Left lung (tissue), 10 donors: ENCODE measurements around the gene GTF3C5. TPM values are rescaled to one million over a fixed set of nuclear protein-coding genes. Genes with fewer than 3 reads are reported as not detected.
A peak's percentile ranks its signal among the peaks of the same experiment; 100 is the strongest.

Experiments used
- ATAC-seq: fragments of 200-7000 bp; cut with Tn5 transposase; one replicate; pipeline ENCODE4 v1.9.1; 2020; ENCODE audit warnings: moderate library complexity
- DNase-seq, 4 donors: peaks; one replicate each; pipeline ENCODE4 v3.0.0-alpha.2; 2013 to 2020
- H3K27ac ChIP-seq, 2 donors: fragments of 200-600 bp; sonication (generic) in 1 of 2; one replicate each; pipeline versions ENCODE4 v1.5.0 to v1.8.0; 2020 to 2021
- H3K27me3 ChIP-seq, 2 donors: fragments of 200-600 bp; sonication (generic) in 1 of 2; one replicate each; pipeline versions ENCODE4 v1.5.0 to v1.8.0; 2020 to 2021
- H3K36me3 ChIP-seq, 2 donors: fragments of 200-600 bp; sonication (generic) in 1 of 2; one replicate each; pipeline versions ENCODE4 v1.5.0 to v1.8.0; 2020 to 2021
- H3K4me1 ChIP-seq, 2 donors: fragments of 200-600 bp; one replicate each; pipeline ENCODE4 v1.8.0; 2021
- H3K4me3 ChIP-seq, 2 donors: fragments of 200-600 bp; sonication (generic) in 1 of 2; one replicate each; pipeline versions ENCODE4 v1.5.0 to v1.8.0; 2020 to 2021; ENCODE audit warnings: mild to moderate bottlenecking in 1 of 2
- H3K9me3 ChIP-seq, 2 donors: fragments of 200-600 bp; sonication (generic) in 1 of 2; one replicate each; pipeline versions ENCODE4 v1.5.0 to v1.8.0; 2020 to 2021
- CTCF ChIP-seq, 2 donors: fragments of 200-600 bp; sonication (generic) in 1 of 2; IDR thresholded peaks; one replicate each; pipeline versions ENCODE4 v1.5.0 to v1.8.0; 2021; ENCODE audit warnings: antibody characterized with exemption in 2 of 2
- intact Hi-C, 2 donors: fragments of 100-400 bp; cut with DNase I; formaldehyde crosslinking; loops; one replicate each; pipeline versions ENCODE4 v1.11.2 to v1.14.2; 2022
- polyA plus RNA-seq, 6 donors: library from polyadenylated mRNA; unstranded; fragments of 120-200 nt; gene quantifications; one replicate each; pipeline ENCODE4 v1.2.1, GENCODE V29; 2013; ENCODE audit not compliant: insufficient read length in 6 of 6
- total RNA-seq, 2 donors: library from RNA; stranded (reverse); fragmentation: NEBNext Ultra II Directional; extraction: Animal tissue kit (Norgen Biotek cat#: 25700); gene quantifications; one replicate each; pipeline ENCODE4 v1.2.1, GENCODE V29; 2021
- donor health status: DM: no; HTN: yes; CAD: no.
- donor health status: DM: no; HTN: no; CAD: no.

Gene GTF3C5
- total and polyA plus RNA-seq, 8 donors = 37.3 to 69.5 (median 66.1) TPM

DNA sequence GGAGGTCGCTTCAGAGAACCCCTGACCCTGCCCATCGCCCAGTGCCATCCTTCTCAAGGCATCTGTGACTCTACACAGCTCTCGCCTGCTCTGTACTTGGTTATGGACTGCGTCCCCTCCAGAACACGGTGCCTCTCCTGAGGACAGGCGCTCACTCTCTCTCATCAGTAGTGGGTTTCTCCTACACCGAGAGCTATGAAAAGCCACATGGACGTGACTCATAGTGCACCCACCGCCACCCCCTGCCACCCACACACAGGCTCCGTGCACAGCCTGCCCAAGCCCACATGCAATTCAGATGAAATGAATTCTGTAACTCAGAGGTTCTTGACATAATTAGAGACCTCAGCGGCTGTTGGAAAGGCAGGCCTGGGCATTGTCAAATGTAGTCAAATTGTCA is 13.9 kb downstream of the GTF3C5 start:
- H3K4me3 ChIP-seq = no peak overlapping the region
- H3K27me3 ChIP-seq = no peaks in the 10 kb centered on the region
- ATAC-seq = no peak
- TF ChIP-seq CTCF (IDR thresholded peaks at IDR 0.05) = no peak
- intact Hi-C loops = loop anchor here in 1 of 2 donors (5.0 kb wide), 1 partner anchor 103 kb away; no protein-coding TSS in a partner anchor
- peaks cover 0 to 79% of the 10 kb centered on the region in 2 donors for H3K36me3 ChIP-seq
- DNase-seq = no peak
- H3K9me3 ChIP-seq = no peaks in the 10 kb centered on the region
- no peak overlapping the region for H3K27ac ChIP-seq
- H3K4me1 ChIP-seq = no peaks in the 10 kb centered on the region

DNA sequence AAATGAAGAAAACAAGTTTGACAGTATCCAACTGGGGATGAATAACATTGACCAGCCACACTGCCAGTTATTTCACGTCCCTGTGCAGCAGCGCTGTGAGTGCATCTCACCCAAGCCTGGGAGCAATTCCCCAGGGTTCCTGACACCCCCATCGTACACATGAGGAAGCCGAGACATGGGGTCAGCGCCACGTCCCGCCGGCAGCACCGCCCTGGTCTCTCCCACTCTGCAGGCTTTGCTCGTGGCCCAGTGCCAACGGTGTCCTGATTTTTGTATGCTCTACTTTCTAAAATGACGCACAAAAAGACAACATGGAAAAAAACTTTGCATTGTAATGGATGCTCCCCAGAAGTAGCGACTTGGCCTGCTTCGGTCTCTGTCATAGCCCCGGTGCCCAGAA is 14.3 kb downstream of the GTF3C5 start:
- no peak for ATAC-seq
- Histone ChIP-seq H3K27me3 (no peaks in the 10 kb centered on the region), H3K4me3 (no peak overlapping the region), H3K36me3 (peaks cover 0 to 84% of the 10 kb centered on the region in 2 donors), H3K27ac (no peak overlapping the region), H3K4me1 (no peaks in the 10 kb centered on the region), H3K9me3 (no peaks in the 10 kb centered on the region)
- TF ChIP-seq CTCF (IDR thresholded peaks at IDR 0.05) = no peak
- DNase-seq = peak in 1 of 4 donors; percentile 41
- intact Hi-C loops = no loop called here

DNA sequence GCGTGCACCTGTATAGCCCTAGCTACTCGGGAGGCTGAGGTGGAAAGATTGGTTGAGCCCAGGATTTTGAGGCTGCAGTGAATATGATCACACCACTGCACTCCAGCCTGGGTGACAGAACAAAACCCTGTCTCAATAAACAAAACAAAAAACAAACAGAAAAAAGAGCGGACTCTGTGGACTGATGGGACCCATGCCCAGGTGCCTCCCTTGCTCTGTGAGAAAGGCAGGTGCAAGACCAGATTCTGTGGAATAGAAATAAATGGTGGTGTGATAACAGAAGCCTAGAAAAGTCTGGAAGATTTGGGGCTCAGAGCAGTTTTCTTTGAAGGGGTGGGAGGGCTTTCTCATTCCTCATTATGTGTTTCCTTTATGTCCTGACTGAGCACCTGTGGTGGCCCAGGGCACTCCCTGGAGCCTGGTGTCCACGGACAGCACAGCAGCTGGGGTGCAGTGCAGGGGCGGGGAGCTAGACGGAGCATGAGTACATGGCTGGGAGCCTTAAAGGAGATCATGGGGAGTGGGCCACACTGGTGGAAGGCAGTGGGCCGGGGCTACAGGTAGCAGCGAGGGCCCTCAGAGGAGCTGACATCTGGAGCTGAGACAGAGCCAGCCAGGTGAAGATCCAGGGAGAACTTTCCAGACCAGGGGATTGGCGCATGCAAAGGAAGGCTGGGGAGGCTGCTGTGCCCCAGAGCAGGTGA is 15.6 kb downstream of the GTF3C5 start:
- Histone ChIP-seq H3K4me3 (no peak overlapping the region), H3K27ac (no peak overlapping the region), H3K4me1 (no peaks in the 10 kb centered on the region), H3K36me3 (peaks cover 0 to 96% of the 10 kb centered on the region in 2 donors), H3K9me3 (no peaks in the 10 kb centered on the region), H3K27me3 (no peaks in the 10 kb centered on the region)
- intact Hi-C loops = no loop called here
- ATAC-seq (no peak), DNase-seq (peak in 1 of 4 donors; percentile 31)
- TF ChIP-seq CTCF (IDR thresholded peaks at IDR 0.05) = no peak

DNA sequence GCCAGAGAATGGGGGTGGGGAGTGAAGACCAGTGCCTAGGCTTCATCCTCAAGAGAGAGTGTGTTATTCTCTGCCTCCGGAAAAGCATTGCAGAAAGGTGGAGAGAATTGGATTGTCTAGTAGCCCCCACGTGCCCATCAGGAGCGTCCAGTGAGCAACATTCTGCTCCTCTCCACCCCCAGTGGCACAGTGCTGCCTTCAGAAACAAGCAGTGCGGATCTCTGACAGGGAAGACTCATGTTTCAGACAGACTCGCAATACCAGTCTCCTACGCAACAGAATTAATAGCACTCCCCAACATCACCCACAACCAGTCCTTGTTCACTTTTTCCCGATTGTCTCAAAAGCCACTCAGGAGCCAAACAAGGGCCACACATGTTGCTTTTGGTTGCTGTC is 16.1 kb downstream of the GTF3C5 start:
- ATAC-seq (no peak), DNase-seq (peak in 1 of 4 donors; percentile 17)
- no peaks in the 10 kb centered on the region for H3K4me1 ChIP-seq
- intact Hi-C loops = no loop called here
- H3K27ac ChIP-seq = no peak overlapping the region
- H3K4me3 ChIP-seq = no peak overlapping the region
- H3K9me3 ChIP-seq = no peaks in the 10 kb centered on the region
- no peak for TF ChIP-seq CTCF (IDR thresholded peaks at IDR 0.05)
- H3K36me3 ChIP-seq = peaks cover 0 to 99% of the 10 kb centered on the region in 2 donors
- H3K27me3 ChIP-seq = no peaks in the 10 kb centered on the region

DNA sequence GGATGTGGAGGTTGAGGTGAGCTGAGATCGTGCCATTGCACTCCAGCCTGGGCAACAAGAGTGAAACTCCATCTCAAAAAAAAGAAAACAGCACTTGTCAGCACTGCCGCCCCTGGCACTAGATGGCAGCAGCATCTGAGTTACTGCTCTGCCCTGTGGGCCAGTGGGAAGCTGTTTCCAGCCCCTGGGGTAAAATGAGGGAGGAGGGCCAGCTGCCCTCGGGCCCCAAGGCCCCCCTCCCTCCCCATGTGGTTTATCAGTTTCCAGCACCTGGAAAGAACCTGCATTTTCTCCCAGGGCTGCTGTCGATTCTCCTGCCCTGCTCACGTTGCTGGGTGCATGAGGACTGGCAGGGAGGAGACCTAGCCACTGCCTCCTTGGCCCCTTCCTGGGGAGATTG is 17.8 kb downstream of the GTF3C5 start:
- Histone ChIP-seq H3K36me3 (peaks cover 0 to 99% of the 10 kb centered on the region in 2 donors), H3K4me3 (no peak overlapping the region), H3K4me1 (no peaks in the 10 kb centered on the region), H3K9me3 (no peaks in the 10 kb centered on the region), H3K27me3 (no peaks in the 10 kb centered on the region), H3K27ac (no peak overlapping the region)
- no peak for TF ChIP-seq CTCF (IDR thresholded peaks at IDR 0.05)
- ATAC-seq (peak; percentile 65), DNase-seq (peak in 1 of 4 donors; percentile 54)
- intact Hi-C loops = no loop called here
